Measurements from ENCODE around the gene PTGER2.

DNA sequence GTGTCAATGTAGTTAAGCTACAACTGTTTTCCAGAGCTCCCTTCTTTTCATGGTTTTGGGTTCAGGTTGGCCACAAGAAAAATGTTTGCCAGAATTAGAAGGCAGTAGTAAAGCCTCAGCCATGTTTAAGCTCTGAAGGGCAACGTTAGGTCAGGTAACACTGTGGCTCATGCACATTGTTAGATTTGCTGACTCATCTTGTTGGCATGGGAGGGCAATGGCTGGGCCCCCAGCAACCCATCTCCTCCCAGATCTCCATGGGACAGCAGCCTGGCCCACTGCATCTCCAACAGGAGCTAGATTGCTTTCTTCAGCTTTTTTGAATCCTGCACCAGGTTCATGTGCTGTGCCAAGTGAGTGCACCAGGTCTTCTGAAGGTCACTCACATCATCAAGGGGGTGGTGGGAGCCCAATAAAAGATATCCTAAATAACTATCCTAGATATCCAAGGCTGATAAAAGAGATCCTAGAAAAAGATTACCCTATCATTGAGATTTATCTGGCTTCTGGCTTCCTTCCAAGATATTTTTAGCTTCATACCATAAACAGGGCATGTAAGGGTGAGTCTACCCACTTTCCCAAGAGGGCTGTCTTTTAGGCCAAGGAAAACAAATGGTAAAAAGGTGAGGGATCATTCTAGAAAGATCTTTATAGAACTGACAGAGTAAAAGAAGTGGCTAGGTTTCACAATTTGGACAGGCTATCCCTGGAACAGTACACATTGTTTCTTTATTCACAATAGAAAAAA, 28.9 kb downstream of the PTGER2 start:
- TF ChIP-seq EZH2 (IDR thresholded peaks at IDR 0.05; ENCODE audit: low read length, missing control alignments) (no peak), CTCF (conservative IDR thresholded peaks at IDR 0.05 in 1 of 2, IDR thresholded peaks at IDR 0.05 in 1 of 2; ENCODE audit: low read depth in 1 of 2, low read length in 2 of 2) (no peak)
